ENCODE results near the gene SPTBN5.

The SPTBN5 gene

DNA sequence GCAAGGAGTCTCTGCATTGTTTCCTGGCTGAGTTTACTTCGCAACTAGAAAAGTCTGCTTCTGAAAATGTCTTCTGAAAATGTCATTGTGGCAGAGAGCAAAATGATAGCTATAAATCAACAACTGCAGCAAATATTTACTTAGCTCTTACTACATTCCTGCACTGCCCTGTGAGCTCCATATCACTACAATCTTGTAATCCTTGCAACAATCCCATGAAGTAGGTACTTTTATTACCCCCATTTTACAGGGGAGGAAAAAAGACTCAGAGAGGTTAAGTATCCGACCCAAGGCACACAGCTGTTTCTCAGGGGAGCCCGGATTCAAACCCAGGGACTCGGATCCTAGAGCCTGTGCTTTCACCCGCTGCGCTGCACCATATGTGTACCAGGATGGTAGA lies 34.2 kb upstream of the SPTBN5 start:
- no peak for DNase-seq
- in situ Hi-C loops (cut with MboI; ENCODE audit: low pct_unique_long_range_greater_than_20kb, low sequenced_read_pairs) = no loop called here

DNA sequence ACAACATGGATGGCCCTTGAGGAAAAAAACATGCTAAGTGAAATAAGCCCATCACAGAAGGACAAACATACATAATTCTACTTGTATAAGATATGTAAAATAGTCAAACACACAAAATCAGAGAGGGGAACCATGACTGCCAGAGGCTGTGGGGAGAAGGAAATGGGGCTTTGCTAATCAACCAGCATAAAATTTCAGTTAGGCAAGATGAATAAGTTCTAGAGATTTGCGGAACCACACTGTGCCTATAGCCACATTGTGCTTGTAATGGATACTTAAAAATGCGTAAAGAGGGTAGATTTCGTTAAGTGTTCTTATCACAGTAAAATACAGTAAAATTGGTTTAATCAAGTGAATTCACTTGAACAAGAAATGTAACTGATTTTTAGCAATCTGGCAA lies 33.7 kb upstream of the SPTBN5 start:
- no peak for DNase-seq
- in situ Hi-C loops (cut with MboI; ENCODE audit: low pct_unique_long_range_greater_than_20kb, low sequenced_read_pairs) = no loop called here

DNA sequence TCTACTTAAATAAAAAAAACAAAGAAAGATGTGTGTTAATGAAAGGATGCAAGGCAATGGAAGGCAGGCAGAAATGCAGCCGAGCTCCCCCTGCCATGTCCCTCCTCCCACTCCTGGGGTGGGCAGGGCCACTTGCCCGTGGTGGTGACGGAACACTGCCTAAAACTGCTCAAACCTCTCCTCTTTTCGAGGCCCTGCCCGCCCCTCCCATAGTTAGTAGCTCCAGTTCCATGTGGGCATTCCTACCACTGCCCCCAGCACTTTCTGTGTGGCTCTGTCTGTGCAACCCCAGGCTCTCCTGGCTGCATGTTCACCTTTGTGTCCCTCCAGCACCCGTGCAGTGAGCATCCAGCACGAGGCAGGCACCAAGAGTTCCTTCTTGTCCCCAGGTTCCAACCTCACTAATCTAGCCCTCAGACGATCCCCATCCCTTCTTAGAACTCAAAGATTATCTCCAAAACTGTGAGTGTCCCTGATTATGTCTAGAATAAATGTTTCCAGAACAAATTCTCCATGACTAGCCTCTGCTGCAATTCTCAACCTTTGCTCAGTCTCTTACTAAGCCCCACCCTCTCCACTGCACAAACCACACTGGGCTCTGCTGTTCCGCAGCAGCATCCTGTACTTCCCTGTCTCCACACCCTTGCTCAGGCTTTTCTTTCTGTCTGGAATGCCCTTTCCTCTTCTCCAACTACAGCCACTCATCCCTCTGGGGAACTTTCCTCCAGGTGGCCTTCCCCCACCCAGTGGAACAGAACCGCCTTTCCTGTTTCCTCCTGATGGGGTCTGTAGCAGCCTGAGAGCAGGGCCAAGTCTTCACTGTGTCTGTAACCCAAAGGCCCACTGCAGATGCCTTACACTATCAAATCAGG lies 32.6 kb upstream of the SPTBN5 start:
- in situ Hi-C loops (cut with MboI; ENCODE audit: low pct_unique_long_range_greater_than_20kb, low sequenced_read_pairs) = no loop called here
- DNase-seq = no peak

DNA sequence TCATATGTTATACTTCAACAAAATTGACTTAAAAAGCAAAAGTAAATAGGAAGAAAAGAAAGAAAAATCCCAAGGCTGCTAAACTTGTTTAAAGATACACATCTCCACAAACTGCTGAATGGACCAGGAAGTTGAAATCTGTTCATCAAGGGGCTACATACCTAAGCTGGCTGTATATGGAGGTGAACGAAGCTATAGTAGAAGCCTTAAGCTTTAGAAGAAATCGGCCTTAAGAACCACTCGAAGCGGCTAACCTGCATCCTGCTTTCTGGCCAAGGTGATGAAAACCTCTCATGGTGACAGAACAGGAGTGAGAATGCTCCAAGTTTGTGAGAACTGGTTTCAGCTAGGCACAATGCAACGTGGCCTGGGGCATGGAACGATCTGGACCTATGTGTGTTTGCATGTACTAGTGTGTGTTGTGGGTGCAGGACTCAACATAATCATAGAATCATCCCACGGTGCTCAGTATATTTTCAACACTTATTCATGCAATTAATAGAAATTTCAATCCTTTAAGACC lies 31.3 kb upstream of the SPTBN5 start:
- in situ Hi-C loops (cut with MboI; ENCODE audit: low pct_unique_long_range_greater_than_20kb, low sequenced_read_pairs) = no loop called here

DNA sequence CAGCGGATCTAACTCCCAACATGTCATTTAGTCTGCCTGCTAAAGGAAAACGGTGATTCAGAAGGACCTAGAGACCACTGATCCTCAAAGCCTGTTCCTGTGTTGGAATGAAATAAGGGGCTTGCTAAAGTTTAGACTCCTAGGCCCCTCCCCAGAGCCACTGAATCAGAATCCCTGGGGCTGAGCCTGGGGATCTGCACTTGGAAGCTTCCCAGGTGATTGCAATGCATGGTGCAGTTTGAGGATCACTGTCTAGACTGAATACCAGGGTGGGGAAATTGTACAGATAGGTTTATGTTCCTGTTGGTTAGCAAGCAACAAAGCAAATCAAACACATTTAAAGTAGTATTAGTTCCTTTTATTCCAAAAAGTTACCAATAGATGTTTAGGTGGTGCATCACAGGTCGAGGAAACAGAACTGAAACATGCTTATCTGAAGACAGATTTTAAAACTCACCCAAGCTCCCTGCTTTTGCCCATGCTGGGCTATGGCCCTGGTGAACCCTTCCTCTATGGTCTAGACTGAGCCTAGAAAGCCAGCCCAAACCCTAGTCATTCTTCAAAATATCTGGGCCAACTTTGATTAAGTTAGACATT lies 29.6 kb upstream of the SPTBN5 start:
- in situ Hi-C loops (cut with MboI; ENCODE audit: low pct_unique_long_range_greater_than_20kb, low sequenced_read_pairs) = no loop called here
- DNase-seq = no peak

More for the DNA sequence above, 31.3 kb upstream of the SPTBN5 start:
- DNase-seq = no peak

DNA sequence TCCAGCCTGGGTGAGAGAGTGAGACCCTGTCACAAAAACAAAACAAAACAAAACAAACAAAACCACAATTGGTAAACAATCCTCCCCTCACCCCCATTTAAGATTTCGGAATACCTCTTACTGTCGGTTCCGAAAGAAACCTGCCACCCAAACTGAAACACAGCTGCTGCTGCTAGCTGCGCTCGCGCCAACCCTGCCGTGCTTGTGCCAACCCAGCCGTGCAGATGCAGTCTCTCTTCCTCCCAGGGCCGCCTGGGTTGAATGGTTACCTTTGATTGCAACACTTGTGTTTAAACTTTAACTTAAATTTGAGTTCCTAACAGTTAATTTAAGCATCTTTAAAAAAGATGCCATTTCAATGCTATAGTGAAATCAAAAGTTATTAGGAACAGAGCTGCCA lies 28.5 kb upstream of the SPTBN5 start:
- DNase-seq = no peak
- in situ Hi-C loops (cut with MboI; ENCODE audit: low pct_unique_long_range_greater_than_20kb, low sequenced_read_pairs) = no loop called here

DNA sequence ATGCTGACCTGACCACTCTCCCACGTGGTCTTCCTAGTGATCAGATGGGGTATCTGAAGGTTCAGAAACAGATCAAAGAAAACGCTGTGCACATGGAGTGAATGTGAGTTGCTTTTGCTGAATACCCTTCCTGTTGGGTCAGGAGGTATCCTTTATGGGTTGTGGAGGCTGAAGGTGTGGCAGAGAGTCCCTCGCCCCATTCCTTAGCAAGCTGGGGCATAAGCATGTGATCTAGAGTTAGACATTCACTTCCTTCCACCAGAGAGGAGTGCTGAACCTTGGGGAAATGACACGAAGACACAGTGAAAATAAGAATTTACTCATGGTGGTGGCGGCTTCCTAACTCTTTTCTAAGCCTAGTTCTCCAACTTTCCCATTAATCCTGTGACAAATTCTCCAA lies 27.8 kb upstream of the SPTBN5 start:
- no peak for DNase-seq
- in situ Hi-C loops (cut with MboI; ENCODE audit: low pct_unique_long_range_greater_than_20kb, low sequenced_read_pairs) = no loop called here

DNA sequence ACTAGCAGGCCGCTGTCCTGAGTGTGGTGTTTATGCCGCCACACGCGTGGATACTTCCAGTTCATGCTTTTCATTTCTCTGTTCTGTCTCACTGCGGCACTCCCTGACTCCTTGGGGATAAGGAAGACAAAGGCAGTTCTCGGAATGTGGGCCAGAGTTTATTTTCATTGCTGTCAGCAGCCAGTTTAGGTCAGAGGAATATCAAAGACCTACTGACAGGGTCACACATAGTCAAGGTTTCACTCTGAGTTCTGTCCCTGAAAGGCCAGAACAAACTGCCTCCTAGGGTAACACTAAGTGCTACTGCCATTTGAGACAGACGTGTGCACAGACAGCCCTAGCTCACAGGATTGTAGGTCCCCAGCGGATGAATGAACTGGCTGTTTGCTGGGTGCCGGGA lies 27.3 kb upstream of the SPTBN5 start:
- in situ Hi-C loops (cut with MboI; ENCODE audit: low pct_unique_long_range_greater_than_20kb, low sequenced_read_pairs) = no loop called here
- no peak for DNase-seq

DNA sequence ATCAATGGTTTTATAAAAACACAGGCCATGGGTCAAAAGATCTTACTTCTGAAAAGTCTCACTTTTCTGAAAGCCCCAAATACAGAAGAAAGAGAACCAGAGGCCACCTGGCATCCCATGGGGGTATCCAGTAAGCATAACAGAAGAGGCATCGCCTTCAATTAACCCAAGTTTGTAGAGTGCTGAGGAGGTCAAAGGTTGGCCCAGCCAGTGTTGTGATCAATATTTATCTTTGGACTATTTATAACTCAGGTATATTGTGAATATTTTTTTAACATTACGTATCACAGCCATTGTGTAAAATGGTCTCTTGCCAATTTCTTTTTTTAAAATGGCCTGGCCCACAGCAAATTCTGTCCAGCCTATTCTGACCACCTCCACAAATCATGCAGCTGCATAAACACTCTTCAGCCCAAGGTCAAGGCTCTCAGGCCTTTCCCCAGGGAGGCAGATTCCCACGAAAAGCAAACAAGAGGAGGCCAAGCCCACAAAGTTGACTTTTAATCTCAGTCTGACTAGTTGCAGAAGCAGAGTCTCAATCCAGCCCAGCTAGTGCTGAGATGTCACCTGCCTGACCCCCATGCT lies 26.2 kb upstream of the SPTBN5 start:
- no peak for DNase-seq
- in situ Hi-C loops (cut with MboI; ENCODE audit: low pct_unique_long_range_greater_than_20kb, low sequenced_read_pairs) = no loop called here

DNA sequence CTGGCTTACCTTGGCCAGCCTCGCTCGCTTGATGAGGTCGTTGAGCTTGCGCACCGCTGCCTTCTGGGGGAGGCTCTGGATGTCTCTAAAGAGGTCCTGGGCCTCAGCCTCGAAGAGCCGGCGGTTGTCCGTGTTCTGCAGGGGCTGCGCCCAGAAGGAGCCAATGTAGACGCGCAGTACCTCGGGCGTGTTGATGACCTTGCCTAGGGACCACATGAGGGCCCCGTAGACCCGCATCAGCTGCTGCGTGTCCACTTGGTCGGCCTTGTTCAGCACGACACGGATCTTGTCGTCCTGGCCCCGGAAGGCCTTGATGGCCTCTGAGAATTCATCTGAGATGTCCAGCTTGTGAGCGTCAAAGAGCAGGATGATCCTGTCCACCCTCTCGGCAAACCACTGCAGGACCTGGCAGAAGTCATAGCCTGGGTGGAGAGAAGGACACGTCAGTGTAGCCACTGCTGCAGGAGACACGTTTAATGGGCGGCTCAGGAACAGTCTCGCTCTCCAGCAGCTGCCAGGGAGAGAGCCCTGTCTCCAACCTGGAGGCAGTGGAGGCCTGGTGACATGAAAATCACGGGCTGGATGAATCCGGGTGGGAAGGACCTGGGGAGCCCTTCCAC lies 25.5 kb upstream of the SPTBN5 start:
- in situ Hi-C loops (cut with MboI; ENCODE audit: low pct_unique_long_range_greater_than_20kb, low sequenced_read_pairs) = no loop called here
- DNase-seq = no peak

DNA sequence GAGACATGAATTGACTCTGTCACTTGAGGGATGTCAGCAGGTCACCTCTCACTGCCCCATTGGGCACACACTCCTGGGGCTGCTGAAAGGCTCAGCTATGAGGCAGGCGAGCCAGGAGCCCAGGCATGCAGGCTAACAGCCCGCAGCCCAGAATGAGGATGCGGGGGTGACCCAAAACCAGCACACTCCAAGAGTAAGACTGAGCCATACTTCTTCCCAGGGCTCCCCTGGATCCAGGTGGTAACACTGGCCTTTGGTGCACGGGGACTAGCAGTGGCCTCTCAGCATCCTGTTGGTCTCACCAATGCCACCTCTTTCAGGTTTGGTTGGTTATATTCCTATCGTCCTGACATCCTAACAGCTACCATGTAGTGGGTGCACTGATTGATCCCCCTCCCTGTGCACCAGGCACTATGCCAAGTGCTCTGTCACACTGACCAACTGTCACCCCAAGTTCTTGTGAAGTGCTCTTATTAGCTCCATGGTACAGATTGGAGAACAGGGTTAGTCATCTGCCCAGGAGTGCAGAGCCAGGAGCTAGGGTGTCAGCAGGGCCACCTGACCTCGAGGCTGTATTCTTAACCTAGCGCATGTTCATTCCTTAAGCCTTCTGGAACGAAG lies 24.8 kb upstream of the SPTBN5 start:
- in situ Hi-C loops (cut with MboI; ENCODE audit: low pct_unique_long_range_greater_than_20kb, low sequenced_read_pairs) = no loop called here

DNA sequence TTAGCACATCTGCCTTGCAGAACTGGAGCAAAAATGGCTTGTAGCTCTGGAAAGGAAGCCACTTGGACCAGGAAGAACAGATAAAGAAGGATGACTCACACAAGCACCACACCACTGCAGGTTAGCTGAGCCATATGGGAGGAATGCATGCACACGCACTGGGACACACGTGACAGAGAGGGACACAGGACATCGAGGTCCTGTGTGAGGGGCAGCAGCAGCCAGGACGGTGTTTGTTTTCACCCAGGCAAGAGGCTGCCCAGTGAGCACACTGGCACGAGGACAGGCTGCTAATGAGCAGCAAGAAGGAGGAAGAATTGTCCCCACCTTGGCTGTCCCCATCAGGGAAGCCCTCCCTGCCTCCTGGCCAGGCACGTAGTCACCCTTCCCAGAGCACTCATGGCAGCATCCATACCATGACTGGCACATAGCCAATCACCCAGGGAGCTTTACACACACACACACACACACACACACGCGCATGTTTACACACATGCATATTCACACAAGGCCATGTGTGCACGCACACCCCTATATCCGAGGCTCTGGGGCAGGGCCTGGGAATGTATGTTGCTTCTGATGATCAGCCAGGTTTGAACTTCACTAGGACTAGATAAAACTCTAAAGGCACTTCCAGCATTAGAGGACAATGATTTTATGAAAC lies 24.0 kb upstream of the SPTBN5 start:
- in situ Hi-C loops (cut with MboI; ENCODE audit: low pct_unique_long_range_greater_than_20kb, low sequenced_read_pairs) = no loop called here
- peak; percentile 24 for DNase-seq

More for the DNA sequence above, 24.8 kb upstream of the SPTBN5 start:
- no peak for DNase-seq

DNA sequence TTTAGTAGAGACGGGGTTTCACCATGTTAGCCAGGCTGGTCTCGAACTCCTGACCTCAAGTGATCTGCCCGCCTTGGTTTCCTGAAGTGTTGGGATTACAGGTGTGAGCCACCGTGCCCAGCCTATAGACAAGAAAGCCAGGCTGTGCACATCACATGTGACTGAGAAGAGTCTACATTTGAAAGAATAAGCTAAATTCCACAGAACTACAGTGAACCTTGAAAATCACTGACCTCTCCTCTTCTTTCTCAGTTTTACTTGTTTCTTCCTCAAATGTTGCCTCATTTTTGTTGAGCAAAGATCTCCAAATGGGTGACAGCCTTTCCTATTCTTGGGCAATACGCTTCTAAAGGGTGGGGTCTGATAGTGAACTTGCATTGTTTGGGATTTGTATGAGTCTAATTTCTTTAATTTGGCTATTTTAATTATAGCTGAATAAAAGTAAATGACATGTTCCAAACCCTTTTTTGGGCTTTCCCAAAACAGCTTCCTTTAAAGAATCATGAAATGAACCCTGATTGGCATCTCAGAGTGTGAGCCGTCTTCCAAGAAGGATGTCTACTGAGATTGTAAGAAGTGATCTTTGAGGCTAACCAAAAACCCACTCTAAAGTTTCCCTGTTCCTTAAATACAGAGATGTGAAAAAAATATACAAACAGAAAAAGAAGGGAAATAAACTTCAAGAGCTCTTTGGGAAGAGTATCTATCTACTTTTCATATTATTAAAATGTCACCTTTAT lies 21.6 kb upstream of the SPTBN5 start:
- no peak for DNase-seq
- in situ Hi-C loops (cut with MboI; ENCODE audit: low pct_unique_long_range_greater_than_20kb, low sequenced_read_pairs) = no loop called here

DNA sequence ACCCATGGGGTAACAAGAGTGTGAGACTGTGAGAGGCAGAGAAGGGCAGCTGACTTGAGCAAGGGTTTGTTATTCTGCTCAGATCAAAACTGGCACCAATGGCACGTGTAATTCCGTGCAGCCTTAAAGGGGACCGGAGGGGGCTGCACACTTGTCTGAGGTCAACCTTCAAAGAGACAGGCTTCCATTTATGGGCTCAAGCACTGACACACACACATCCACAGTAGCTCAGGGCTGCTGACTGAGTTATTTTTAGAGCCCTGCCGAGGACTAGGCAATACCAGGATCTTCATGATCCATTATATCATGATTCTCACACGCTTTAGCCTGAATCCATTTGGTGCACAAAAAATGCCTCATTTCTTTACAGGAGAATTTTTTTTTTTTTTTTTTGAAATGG lies 20.6 kb upstream of the SPTBN5 start:
- in situ Hi-C loops (cut with MboI; ENCODE audit: low pct_unique_long_range_greater_than_20kb, low sequenced_read_pairs) = no loop called here
- no peak for DNase-seq

DNA sequence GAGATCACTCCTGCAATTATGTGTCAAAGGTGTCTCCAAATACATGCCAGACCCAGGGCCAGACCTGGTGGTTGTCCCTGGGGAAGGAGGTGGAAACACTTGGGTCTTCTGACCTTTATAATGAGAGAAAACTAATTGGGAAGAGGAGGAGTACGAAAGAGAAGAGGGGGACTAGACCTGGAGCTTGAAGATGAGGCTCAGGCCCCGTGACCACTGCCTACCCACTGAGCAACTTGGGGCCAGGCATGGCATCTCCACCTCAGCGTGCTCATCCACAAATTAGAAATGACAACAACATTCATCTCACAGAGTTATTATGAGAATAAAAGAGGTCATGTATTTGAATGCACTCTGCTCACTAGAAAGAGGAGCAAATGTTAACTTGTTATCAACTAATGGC lies 19.4 kb upstream of the SPTBN5 start:
- no peak for DNase-seq
- in situ Hi-C loops (cut with MboI; ENCODE audit: low pct_unique_long_range_greater_than_20kb, low sequenced_read_pairs) = no loop called here

DNA sequence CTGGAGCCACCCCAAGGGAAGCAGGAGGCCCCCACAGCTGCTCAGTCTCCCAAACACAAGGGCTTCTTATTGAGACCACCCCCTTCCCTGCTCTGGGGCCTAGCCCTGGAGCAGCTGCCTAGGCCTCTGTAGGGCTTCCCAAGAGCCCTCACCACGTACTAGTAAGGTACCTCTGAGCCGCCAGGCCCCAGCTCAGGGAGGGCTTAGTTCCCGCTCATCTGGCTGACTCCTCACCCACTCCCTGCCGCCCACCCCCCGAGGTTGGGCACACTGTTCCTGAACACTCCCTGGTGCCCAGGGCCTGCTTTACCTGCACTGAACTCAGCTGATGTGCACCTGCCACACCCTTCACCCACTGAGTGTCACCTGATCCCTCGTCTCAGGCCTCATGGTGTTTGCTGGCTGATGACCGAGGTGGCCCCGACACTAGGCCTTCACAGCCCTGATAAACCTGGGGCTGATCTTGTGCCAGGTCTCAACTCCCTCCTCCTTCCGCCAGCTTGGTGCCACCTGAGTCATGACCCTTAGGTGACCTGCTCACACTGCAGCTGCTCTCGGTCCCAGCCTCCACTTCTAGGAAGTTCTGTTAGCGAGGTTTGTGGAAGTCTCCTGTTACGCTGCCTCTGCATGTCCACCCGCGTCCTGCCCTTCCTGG lies 18.0 kb upstream of the SPTBN5 start:
- no peak for DNase-seq
- in situ Hi-C loops (cut with MboI; ENCODE audit: low pct_unique_long_range_greater_than_20kb, low sequenced_read_pairs) = no loop called here

DNA sequence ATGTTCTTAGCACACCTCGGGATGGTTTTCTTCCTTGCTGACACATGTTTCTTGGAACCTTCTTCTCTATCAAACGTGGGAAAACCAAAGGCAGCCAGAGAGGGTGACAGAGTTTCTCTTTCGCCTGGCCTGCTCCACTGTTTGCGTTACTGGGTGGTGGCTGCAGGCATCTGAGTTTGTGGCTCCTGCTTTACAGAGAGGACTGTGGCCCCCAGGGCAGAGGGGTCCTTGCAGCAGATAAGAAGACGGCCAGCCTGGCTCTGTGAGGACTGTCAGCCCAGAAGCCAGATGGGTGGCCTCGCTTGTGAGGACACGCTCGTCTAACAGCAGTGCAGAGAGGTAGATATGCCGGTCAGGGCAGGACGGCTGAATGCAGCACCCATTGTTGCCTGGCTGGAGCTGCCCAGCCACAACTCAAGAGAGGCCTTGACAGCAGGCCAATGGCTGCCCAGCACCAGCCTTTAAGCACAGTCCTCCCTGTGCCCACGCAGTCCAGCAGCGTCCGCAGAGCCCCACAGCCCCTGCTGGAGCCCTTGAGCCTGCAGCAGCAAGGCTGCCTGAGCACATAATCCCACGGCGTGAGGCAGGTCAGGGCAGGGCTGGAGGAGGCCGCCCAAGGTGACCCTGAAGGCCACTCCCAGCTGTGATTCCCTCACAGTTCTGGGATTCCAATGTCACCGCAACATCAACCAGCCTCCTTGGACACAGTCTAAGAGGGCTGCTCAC lies 15.0 kb upstream of the SPTBN5 start:
- DNase-seq = no peak
- in situ Hi-C loops (cut with MboI; ENCODE audit: low pct_unique_long_range_greater_than_20kb, low sequenced_read_pairs) = no loop called here

Data from KBM-7 (cell line).